ENCODE results near the gene CPSF4. TPM values are rescaled to one million over a fixed set of nuclear protein-coding genes. Genes with fewer than 3 reads are reported as not detected.

The CPSF4 gene
- total and polyA plus RNA-seq, 2 donors (not counting 1 experiment from before 2014, with no cell fraction given) = 52.9 to 63.2 TPM

GRCh38 chr7:99418260-99418659, 20.5 kb upstream of the CPSF4 start:
- H3K27ac Mint-ChIP-seq = no peak overlapping the region

More at GRCh38 chr7:99418260-99418659, 20.5 kb upstream of the CPSF4 start:
- Histone ChIP-seq H3K36me3 (replicated peaks in 1 of 2; ENCODE audit: control extremely low read depth in 1 of 2, control insufficient read depth in 1 of 2, extremely low read depth in 1 of 2, insufficient read depth in 2 of 2, low read length in 1 of 2) (peaks cover 15 to 58% of the 10 kb centered on the region in 2 experiments), H3K4me2 (replicated peaks; ENCODE audit: low read depth, low read length, poor library complexity, severe bottlenecking) (no peak overlapping the region), H3K79me2 (ENCODE audit: control insufficient read depth, insufficient read depth, low read length) (peaks cover 31% of the 10 kb centered on the region), H3K9me3 (ENCODE audit: control extremely low read depth in 1 of 3, control insufficient read depth in 2 of 3, insufficient read depth in 1 of 3, low read length in 2 of 3) (no peaks in the 10 kb centered on the region), H4K20me1 (ENCODE audit: control insufficient read depth, insufficient read depth, low read length, poor library complexity, severe bottlenecking) (peaks cover 45% of the 10 kb centered on the region), H3K9ac (ENCODE audit: low read length) (no peak overlapping the region), H3K4me1 (ENCODE audit: control insufficient read depth in 2 of 2, insufficient read depth in 2 of 2, low read length in 2 of 2) (no peaks in the 10 kb centered on the region), H3K27ac (ENCODE audit: low read length in 2 of 2) (no peak overlapping the region), H3K27me3 (replicated peaks in 1 of 4; ENCODE audit: control extremely low read depth in 1 of 4, control insufficient read depth in 3 of 4, insufficient read depth in 4 of 4, low read length in 3 of 4) (no peaks in the 10 kb centered on the region), H2AFZ (ENCODE audit: insufficient read depth, low read depth, low read length, poor library complexity, severe bottlenecking) (no peak overlapping the region), H3K4me3 (ENCODE audit: control extremely low read depth in 1 of 5, extremely low read depth in 1 of 5, insufficient read depth in 1 of 5, low read depth in 2 of 5, low read length in 4 of 5) (no peak overlapping the region)
- Mint-ChIP-seq H3K4me1 (no peaks in the 10 kb centered on the region), H3K4me3 (no peak overlapping the region), H3K27me3 (no peaks in the 10 kb centered on the region), H3K9me3 (ENCODE audit: insufficient read depth) (no peaks in the 10 kb centered on the region)
- DNase-seq = no peak
- ChIA-PET CTCF (interaction anchor here (0.6 kb wide), 1 partner anchor 72 kb away, joined by 4 read pairs; no protein-coding TSS in a partner anchor), POLR2A (interaction anchor here (0.6 kb wide), 1 partner anchor 8 kb away, joined by 3 read pairs; no protein-coding TSS in a partner anchor)
- no peak for TF ChIP-seq EZH2 (IDR thresholded peaks at IDR 0.05; ENCODE audit: borderline replicate concordance, insufficient read depth, low read depth, low read length, poor library complexity, severe bottlenecking)
- TF ChIP-seq CTCF (IDR thresholded peaks at IDR 0.05) = no peak
- no peak for ATAC-seq (ENCODE audit: low read depth)
- intact Hi-C loops (cut with micrococcal nuclease) = no loop called here
- WGBS (ENCODE audit: insufficient coverage) = 97% methylated on average over 8 of the region's 9 CpGs
